Keratinocyte (primary cell): ENCODE measurements around the gene SUPT16H.

ENCODE experiments used
- EZH2 ChIP-seq: IDR thresholded peaks from one replicate; pipeline ENCODE4 v1.6.1; 2012; ENCODE audit warnings: inconsistent platforms, mild to moderate bottlenecking, low read length, moderate library complexity
- TF ChIP-seq, protein P1 (sequence below), 3 experiments: IDR thresholded peaks in 1 of 3; conservative IDR thresholded peaks in 1 of 3; optimal IDR thresholded peaks in 1 of 3; 2 replicates in 2 of 3; 3 replicates in 1 of 3; pipeline versions ENCODE3 to v1.5.1; 2011; ENCODE audit warnings: low read length in 3 of 3, mild to moderate bottlenecking in 3 of 3, moderate library complexity in 2 of 3, control low read depth in 1 of 3, inconsistent platforms in 1 of 3; ENCODE audit not compliant: insufficient read depth in 2 of 3; ENCODE audit errors: extremely low read depth in 1 of 3

DNA sequence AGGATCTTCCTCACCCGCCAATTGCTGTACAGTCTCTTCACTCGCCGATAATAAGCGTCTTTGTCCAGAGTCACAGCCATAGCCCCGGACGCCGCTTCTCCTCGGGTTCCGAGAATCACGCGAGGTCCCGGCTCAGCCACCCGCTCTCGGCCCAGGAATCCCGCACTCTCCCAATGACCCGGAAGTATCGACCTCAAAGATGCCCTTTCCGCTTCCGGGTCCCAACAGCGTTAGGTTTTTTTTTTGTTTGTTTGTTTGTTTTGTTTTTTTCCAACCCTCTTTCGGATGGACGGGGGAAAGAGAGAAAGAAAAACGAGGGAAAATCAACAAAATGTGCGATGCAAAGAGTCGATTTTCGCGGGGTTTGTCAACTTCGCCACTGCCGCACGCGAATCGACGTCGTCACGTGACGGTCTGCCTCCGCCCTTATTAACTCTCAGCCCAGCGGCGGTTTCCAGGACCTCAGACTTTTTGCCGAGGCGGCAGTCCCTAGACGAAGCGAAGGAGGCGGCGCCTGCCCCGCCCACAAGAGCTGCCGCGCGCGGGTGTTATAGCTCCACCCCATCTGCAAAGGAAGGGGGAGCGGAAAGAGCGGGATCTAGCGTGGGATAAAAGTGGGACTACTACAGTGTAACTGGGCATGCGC, at the start of gene SUPT16H:
- TF ChIP-seq, protein P1, sequence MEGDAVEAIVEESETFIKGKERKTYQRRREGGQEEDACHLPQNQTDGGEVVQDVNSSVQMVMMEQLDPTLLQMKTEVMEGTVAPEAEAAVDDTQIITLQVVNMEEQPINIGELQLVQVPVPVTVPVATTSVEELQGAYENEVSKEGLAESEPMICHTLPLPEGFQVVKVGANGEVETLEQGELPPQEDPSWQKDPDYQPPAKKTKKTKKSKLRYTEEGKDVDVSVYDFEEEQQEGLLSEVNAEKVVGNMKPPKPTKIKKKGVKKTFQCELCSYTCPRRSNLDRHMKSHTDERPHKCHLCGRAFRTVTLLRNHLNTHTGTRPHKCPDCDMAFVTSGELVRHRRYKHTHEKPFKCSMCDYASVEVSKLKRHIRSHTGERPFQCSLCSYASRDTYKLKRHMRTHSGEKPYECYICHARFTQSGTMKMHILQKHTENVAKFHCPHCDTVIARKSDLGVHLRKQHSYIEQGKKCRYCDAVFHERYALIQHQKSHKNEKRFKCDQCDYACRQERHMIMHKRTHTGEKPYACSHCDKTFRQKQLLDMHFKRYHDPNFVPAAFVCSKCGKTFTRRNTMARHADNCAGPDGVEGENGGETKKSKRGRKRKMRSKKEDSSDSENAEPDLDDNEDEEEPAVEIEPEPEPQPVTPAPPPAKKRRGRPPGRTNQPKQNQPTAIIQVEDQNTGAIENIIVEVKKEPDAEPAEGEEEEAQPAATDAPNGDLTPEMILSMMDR (optimal IDR thresholded peaks at IDR 0.05 in 1 of 3, IDR thresholded peaks at IDR 0.05 in 1 of 3, conservative IDR thresholded peaks at IDR 0.05 in 1 of 3; ENCODE audit: extremely low read depth in 1 of 3, insufficient read depth in 2 of 3, low read length in 3 of 3): no peak
- TF ChIP-seq EZH2: no peak
